Activated naive CD8-positive, alpha-beta T cell treated with anti-CD3 and anti-CD28 coated beads, Interleukin-2, amount 10 ng/mL, durations not matched to agents 7 days and 5 days (primary cell): ENCODE data around the gene RPL23. TPM values are rescaled to one million over a fixed set of nuclear protein-coding genes. Genes with fewer than 3 reads are reported as not detected.

Experiments
- ATAC-seq: fragments of 150-1000 bp; cut with Tn5 transposase; one replicate; pipeline ENCODE4 v1.10.0; 2021; ENCODE audit warnings: low read depth, moderate library complexity
- POLR2A ChIA-PET: fragments of 350-600 bp; sonication (Branson Sonifier 250); formaldehyde crosslinking; loops from one replicate; lab custom pipeline; 2021; ENCODE audit warnings: antibody characterized with exemption; lab: Charles Lee
- DNase-seq: peaks from one replicate; pipeline ENCODE4 v3.0.0; 2021
- H3K27ac Mint-ChIP-seq: one replicate; pipeline ENCODE4 v1.8.0; 2022; ENCODE audit warnings: mild to moderate bottlenecking, mixed read lengths
- H3K27me3 Mint-ChIP-seq: one replicate; pipeline ENCODE4 v1.8.0; 2022; ENCODE audit warnings: mild to moderate bottlenecking, moderate library complexity, mixed read lengths
- H3K36me3 Mint-ChIP-seq: one replicate; pipeline ENCODE4 v1.8.0; 2021; ENCODE audit warnings: mild to moderate bottlenecking, mixed read lengths
- H3K4me1 Mint-ChIP-seq: one replicate; pipeline ENCODE4 v1.8.0; 2021; ENCODE audit warnings: mixed read lengths
- H3K4me3 Mint-ChIP-seq: one replicate; pipeline ENCODE4 v1.8.0; 2022; ENCODE audit warnings: mild to moderate bottlenecking, moderate library complexity, mixed read lengths
- H3K9me3 Mint-ChIP-seq: one replicate; pipeline ENCODE4 v1.8.0; 2021; ENCODE audit warnings: mixed read lengths
- total RNA-seq, 2 experiments: library from RNA; stranded (reverse); gene quantifications; one replicate each; pipeline ENCODE4 v1.2.3, GENCODE V29; 2021

Gene RPL23
- total RNA-seq = 1,000 to 10,000 TPM; 1,166 to 1,188 TPM

DNA sequence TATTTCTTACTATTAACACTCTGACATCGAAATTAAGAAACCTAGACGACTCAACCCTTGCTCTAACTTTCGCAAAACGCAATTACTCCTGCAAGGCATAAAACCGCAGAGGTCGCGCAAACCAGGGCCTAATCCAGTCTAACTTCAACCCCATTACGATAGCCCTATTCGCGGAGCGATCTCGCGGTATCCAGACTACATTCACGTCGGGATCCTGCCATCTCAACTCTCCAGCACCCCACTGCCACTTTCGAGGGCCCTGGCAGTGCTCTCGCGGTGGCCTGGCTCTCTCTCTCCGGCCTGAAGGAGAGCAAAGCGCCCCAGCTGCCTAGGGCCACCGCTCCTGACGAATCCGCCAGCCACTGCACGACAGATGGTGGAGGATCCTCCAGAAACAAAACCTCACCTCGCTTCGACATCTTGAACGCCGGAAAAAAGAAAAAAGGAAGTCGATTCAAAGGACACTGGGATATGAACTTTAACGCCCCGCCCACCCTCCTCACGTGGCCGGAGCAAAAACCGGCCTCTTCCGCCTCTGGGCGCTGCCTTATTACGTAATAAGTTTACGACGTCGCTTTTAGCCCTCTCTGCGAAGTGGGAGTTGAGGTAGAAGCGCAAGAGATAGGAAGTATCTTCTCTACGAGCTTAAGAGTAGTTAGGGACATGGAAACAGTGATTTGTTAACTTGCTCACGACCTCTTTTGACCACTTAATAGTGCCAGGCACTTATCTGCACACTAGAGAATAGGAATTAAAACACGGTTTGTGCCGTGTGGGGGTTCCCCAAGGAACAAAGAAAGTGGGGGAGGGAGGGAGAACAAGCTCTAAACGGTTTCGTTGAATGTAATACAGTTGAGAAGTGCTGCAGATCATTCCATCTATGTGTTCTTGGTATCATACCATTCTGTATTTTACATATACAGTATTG, at the start of gene RPL23:
Gene RPL23 (minus strand): TSS at position 430 of the 928 bp plus-strand sequence. CDS start 11 bp downstream, at position 419.
- DNase-seq (peak; percentile 82), ATAC-seq (peak; percentile 79)
- Mint-ChIP-seq H3K9me3 (no peaks in the 10 kb centered on the region), H3K27me3 (no peaks in the 10 kb centered on the region), H3K4me1 (peaks cover 35% of the 10 kb centered on the region), H3K4me3 (peak within 1 kb of the TSS; percentile 95), H3K27ac (peak within 1 kb of the TSS; percentile 99), H3K36me3 (peaks cover 46% of the 10 kb centered on the region)
- POLR2A ChIA-PET = interaction anchor here (0.6 to 4.6 kb wide), 39 partner anchors 9 to 343 kb away, joined by 3 to 147 read pairs (median 4); partner anchors contain the start of genes CWC25, FBXO47, LASP1 and LASP1NB

DNA sequence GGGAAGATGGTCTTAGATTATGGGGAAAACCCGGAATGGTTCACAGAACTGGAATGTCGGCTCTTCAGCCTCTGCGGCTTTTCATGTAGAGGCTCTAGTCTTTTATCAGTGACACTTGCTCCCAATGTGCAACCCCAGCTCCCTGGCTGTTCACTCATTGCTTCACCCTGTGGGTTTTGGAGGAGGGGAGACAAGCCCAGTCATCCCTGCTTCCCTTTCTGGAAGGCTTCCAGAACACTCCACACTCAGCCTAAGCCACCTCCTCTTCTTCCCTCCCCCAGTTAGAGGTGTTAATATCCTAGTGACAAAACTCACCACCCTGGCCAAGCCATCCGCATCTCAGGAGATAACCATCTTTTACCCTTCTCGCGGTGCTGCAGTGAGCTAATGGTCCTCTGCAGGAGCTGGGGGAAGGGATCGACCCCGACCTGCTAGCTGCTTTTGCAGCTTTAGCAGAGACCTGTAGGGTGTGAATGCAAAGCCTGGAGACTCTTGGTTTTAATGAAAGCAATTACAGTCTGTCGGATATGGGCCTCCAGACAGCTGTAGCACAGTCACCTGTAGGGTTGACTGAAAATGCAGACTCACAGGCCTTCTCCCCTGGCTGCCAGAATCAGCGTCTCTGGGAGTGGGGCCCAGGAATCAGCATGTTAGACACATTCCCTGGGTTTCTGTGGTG, 47.6 kb upstream of the RPL23 start:
- DNase-seq (no peak), ATAC-seq (peak; percentile 36)
- Mint-ChIP-seq H3K36me3 (peaks cover 41% of the 10 kb centered on the region), H3K27ac (peak overlapping the region; percentile 82), H3K4me3 (peak overlapping the region; percentile 56), H3K4me1 (peaks cover 55% of the 10 kb centered on the region), H3K27me3 (no peaks in the 10 kb centered on the region), H3K9me3 (no peaks in the 10 kb centered on the region)
- POLR2A ChIA-PET = interaction anchor here (0.5 to 2.2 kb wide), 12 partner anchors 10 to 560 kb away, joined by 3 to 11 read pairs (median 6); partner anchors contain the start of genes CDK12, LASP1, LASP1NB and RPL23

DNA sequence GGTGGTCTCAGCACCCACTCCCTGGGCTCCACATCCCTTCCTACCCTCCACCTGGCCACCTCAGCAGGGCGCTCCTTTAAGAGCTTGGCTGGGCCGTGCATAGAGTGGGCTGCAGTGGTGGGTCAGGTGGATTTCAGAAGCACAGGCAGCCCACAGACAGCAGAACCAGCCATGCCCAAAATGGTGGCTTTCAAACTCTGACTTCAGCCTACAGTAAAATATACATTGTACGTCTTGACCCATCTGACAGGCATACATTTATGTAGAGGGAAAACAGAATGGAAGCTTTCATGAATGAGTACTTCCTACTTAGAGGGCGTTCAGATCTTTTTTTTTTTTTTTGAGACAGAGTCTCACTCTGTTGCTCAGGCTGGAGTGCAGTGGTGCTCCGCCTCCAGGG, 45.9 kb upstream of the RPL23 start:
- POLR2A ChIA-PET = interaction anchor here (0.6 to 3.7 kb wide), 14 partner anchors 10 to 254 kb away, joined by 3 to 60 read pairs (median 9); partner anchors contain the start of genes LASP1, LASP1NB and RPL23
- Mint-ChIP-seq H3K9me3 (no peaks in the 10 kb centered on the region), H3K4me1 (peaks cover 57% of the 10 kb centered on the region), H3K36me3 (peaks cover 39% of the 10 kb centered on the region), H3K27me3 (no peaks in the 10 kb centered on the region), H3K27ac (peak overlapping the region; percentile 91), H3K4me3 (peak overlapping the region; percentile 68)
- DNase-seq (no peak), ATAC-seq (no peak)

DNA sequence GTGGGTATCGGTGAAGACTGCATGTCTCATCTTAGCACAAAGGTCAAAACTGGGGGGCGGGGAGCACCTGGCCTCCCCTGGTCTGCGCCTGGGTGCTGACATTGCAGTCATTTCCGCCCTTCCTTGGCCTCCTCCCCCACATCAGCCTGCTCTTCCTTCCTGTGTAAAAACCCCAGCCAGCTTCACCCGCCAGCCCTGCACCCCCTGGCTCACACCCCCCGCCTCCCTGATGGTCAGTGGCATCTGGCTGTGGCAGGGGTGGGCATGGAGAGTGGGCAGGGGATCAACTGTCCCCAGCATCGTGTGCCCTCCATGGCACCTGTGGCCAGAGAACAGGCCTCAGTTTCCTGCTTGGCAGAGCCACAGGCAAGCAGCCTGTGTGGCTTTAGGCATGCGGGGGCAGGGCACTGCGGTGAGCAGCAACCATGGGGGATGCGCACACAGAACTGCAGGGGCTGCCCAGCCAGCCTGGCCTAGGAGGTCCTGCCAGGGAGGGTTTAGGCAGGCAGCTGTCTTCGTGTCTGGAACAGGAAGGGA, 45.4 kb upstream of the RPL23 start:
- Mint-ChIP-seq H3K4me1 (peaks cover 63% of the 10 kb centered on the region), H3K36me3 (peaks cover 38% of the 10 kb centered on the region), H3K4me3 (peak overlapping the region; percentile 68), H3K27ac (peak overlapping the region; percentile 91), H3K27me3 (no peaks in the 10 kb centered on the region), H3K9me3 (no peaks in the 10 kb centered on the region)
- POLR2A ChIA-PET = interaction anchor here (0.6 to 3.7 kb wide), 17 partner anchors 9 to 254 kb away, joined by 3 to 60 read pairs (median 8); partner anchors contain the start of genes LASP1, LASP1NB and RPL23
- ATAC-seq (peak; percentile 71), DNase-seq (peak; percentile 81)

DNA sequence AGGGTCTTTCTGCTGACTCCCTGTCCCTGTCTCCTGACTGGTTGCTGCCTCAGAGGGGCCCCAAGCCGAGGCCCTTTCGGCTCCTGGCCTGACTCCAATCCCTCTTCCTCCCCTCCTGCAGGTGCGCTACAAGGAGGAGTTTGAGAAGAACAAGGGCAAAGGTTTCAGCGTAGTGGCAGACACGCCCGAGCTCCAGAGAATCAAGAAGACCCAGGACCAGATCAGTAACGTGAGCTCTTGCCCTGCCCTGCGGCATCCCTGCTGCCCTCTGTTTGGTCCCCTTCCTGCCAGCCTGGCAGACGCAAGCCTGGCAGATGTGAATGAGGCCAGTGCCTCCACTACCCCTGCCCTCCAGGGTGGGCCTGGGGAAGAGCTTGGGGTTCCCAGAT, 44.8 kb upstream of the RPL23 start:
- H3K4me3 Mint-ChIP-seq = peak overlapping the region; percentile 68
- no peaks in the 10 kb centered on the region for H3K27me3 Mint-ChIP-seq
- peaks cover 33% of the 10 kb centered on the region for H3K36me3 Mint-ChIP-seq
- peaks cover 66% of the 10 kb centered on the region for H3K4me1 Mint-ChIP-seq
- DNase-seq = peak; percentile 63
- peak overlapping the region; percentile 91 for H3K27ac Mint-ChIP-seq
- H3K9me3 Mint-ChIP-seq = no peaks in the 10 kb centered on the region
- POLR2A ChIA-PET = interaction anchor here (0.6 to 3.7 kb wide), 16 partner anchors 11 to 269 kb away, joined by 3 to 60 read pairs (median 8); partner anchors contain the start of genes FBXO47, LASP1, LASP1NB and RPL23
- ATAC-seq = peak; percentile 11

DNA sequence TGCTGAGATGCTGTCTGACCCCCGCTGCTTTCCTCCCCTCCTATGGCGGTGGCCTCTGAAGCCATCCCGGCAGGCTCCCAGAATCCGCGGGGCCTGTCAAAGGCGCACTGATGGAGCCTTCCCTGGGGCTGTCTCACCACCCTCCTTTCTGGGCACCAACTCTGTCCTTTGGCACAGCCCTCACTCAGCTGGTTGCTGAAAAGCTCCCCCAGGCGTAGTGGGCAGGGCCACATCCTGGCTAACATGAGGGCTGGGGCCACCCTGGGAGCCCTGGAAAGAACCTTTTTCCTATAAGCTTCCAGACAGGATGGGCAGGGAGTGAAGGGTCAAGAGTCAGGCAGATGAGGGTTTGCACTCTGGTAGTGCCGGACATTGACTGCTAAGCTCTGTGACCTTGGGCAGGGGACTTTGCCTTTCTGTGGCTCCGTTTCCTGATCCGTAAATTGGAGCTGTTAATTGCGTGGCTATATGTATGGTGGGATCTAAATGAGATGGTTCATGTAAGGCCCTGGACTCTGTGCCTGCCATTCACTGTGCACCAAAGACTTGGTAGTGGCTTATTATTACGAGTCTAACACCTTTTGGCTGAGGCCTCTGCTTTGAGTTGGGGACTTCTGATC, 44.3 kb upstream of the RPL23 start:
- H3K27me3 Mint-ChIP-seq = no peaks in the 10 kb centered on the region
- H3K36me3 Mint-ChIP-seq = peaks cover 29% of the 10 kb centered on the region
- H3K9me3 Mint-ChIP-seq = no peaks in the 10 kb centered on the region
- peak overlapping the region; percentile 91 for H3K27ac Mint-ChIP-seq
- POLR2A ChIA-PET = interaction anchor here (0.6 to 3.7 kb wide), 17 partner anchors 11 to 269 kb away, joined by 3 to 60 read pairs (median 5); partner anchors contain the start of genes FBXO47, LASP1, LASP1NB and RPL23
- ATAC-seq (no peak), DNase-seq (no peak)
- peak overlapping the region; percentile 68 for H3K4me3 Mint-ChIP-seq
- peaks cover 67% of the 10 kb centered on the region for H3K4me1 Mint-ChIP-seq

DNA sequence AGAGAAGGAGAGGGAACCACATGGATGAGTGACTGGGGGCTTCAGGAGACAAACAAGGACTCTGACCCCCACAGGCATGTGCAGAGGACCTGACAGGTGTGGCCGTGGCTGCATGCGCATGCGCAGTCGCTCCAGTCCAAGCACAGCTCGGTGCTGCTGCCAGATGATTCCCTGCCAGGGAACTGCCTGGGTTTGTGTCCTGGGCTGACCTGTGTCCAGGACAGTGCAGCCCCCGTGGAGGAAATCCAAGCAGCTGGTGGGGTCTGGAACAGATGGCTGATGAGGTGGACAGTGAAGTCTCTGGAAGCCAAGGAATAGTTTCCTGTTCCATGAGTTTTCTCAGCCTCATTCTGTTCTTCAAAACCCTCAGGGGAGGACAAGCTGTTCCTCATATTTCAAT, 43.7 kb upstream of the RPL23 start:
- POLR2A ChIA-PET = interaction anchor here (0.9 to 3.7 kb wide), 9 partner anchors 10 to 43 kb away, joined by 3 to 60 read pairs (median 13); partner anchors contain the start of genes LASP1, LASP1NB and RPL23
- no peak for DNase-seq
- H3K36me3 Mint-ChIP-seq = peaks cover 29% of the 10 kb centered on the region
- H3K27me3 Mint-ChIP-seq = no peaks in the 10 kb centered on the region
- H3K27ac Mint-ChIP-seq = peak overlapping the region; percentile 91
- H3K9me3 Mint-ChIP-seq = no peaks in the 10 kb centered on the region
- ATAC-seq = no peak
- H3K4me3 Mint-ChIP-seq = peak overlapping the region; percentile 68
- H3K4me1 Mint-ChIP-seq = peaks cover 71% of the 10 kb centered on the region

DNA sequence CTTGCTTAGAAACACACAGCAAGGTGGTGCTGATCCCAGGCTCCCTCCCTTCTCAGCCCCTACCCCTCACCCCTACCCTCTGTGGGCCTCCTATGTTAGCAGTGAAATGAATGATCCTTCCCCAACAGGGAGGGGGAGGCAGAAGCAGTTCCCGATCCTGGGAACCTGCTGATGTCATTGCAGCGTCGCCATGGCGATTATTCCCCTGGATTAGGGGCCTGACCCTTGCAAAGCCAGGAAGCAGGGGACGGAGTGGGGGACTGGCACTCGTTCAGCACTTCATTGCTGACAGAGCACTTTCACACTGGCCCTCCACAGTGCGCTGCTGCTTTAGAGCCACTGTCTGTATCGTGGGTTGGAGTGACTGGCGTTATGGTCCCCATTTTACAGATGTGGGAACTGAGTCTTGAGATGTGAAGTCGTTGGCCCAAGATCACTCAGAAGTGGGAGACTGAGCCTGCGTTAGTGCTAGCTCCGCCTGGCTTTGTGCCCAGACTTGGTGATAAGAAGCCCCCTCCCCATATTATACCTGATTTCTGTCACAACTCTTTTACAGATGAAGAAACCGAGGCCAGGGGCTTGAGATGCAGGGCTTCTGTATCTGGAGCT, 42.9 kb upstream of the RPL23 start:
- H3K27me3 Mint-ChIP-seq = no peaks in the 10 kb centered on the region
- no peak for ATAC-seq
- no peak overlapping the region for H3K4me3 Mint-ChIP-seq
- H3K4me1 Mint-ChIP-seq = peaks cover 77% of the 10 kb centered on the region
- H3K27ac Mint-ChIP-seq = peak overlapping the region; percentile 91
- POLR2A ChIA-PET = interaction anchor here (1.1 to 3.7 kb wide), 5 partner anchors 9 to 43 kb away, joined by 3 to 60 read pairs (median 19); partner anchors contain the start of genes LASP1 and RPL23
- H3K36me3 Mint-ChIP-seq = peaks cover 31% of the 10 kb centered on the region
- no peak for DNase-seq
- H3K9me3 Mint-ChIP-seq = no peaks in the 10 kb centered on the region

DNA sequence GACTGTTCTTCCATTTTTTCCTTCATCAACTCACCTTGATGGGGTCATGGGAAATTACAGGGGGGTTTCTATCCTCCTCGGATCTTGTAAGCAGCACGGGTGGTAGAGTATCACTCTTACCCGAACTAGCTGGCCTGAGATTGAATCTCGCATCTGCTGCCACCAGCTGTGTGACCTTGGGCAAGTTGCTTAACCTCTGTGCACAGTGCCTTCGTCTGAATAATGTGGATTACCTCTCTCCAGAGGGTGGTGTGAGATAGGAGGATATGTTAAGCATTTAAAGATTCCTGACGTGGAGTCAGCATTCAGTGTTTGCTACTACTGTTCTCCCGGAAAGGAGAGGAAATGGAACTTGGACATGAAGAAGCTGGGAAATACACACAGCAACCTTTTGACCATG, 40.8 kb upstream of the RPL23 start:
- no peaks in the 10 kb centered on the region for H3K27me3 Mint-ChIP-seq
- peak overlapping the region; percentile 81 for H3K27ac Mint-ChIP-seq
- peak overlapping the region; percentile 14 for H3K4me3 Mint-ChIP-seq
- no peak for ATAC-seq
- DNase-seq = no peak
- H3K36me3 Mint-ChIP-seq = peaks cover 31% of the 10 kb centered on the region
- peaks cover 79% of the 10 kb centered on the region for H3K4me1 Mint-ChIP-seq
- POLR2A ChIA-PET = interaction anchor here (0.6 to 4.7 kb wide), 8 partner anchors 9 to 559 kb away, joined by 3 to 42 read pairs (median 6); partner anchors contain the start of gene LASP1
- H3K9me3 Mint-ChIP-seq = no peaks in the 10 kb centered on the region

DNA sequence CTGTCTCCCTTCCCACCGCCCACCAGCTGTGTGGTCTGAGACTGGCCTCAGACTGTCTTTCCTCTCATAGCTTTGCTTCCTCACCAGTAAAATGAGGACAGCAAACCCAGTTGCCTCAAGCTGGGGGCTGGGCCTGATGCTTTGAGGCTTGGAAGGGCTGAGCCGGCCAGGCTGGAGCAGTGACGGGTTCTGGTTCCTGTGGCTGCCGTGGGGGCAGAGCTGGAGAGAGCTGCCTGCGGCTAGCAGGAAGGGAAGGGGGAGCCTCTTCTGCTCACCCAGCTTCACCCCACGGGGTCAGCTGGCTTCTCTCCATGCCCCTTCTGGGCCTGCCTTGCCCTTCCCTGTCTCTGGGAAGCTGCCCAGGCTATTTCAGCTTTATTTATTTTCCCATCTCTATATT, 40.1 kb upstream of the RPL23 start:
- H3K9me3 Mint-ChIP-seq = no peaks in the 10 kb centered on the region
- H3K4me3 Mint-ChIP-seq = peak overlapping the region; percentile 54
- H3K4me1 Mint-ChIP-seq = peaks cover 79% of the 10 kb centered on the region
- H3K27ac Mint-ChIP-seq = peak overlapping the region; percentile 81
- ATAC-seq (peak; percentile 53), DNase-seq (peak; percentile 68)
- H3K27me3 Mint-ChIP-seq = no peaks in the 10 kb centered on the region
- peaks cover 29% of the 10 kb centered on the region for H3K36me3 Mint-ChIP-seq
- POLR2A ChIA-PET = interaction anchor here (0.6 to 4.7 kb wide), 11 partner anchors 8 to 131 kb away, joined by 3 to 42 read pairs (median 5); partner anchors contain the start of genes LASP1, LASP1NB and RPL23

DNA sequence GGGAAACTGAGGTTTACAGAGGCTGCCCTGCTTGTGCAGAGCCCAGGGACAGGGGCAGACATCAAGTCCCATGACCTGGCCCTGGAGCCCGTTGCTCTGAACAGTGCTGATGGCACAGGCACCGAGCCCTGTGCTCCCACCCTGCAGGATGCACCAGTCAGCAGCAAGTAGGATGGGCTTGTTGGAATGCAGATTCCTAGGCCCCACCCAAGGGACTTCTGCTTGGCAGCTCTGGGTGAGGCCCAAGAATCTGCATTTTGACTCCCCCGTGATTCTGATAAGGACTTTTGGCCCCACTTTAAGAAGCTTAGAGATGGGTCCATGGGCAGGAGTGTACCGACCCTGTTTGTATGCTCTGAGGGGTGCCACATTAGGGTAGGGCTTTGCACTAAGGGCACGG, 39.6 kb upstream of the RPL23 start:
- POLR2A ChIA-PET = interaction anchor here (0.6 to 4.7 kb wide), 9 partner anchors 11 to 131 kb away, joined by 3 to 42 read pairs (median 5); partner anchors contain the start of genes LASP1, LASP1NB and RPL23
- DNase-seq = no peak
- H3K4me3 Mint-ChIP-seq = peak overlapping the region; percentile 54

More for the DNA sequence above, 39.6 kb upstream of the RPL23 start:
- ATAC-seq = no peak
- Mint-ChIP-seq H3K36me3 (peaks cover 29% of the 10 kb centered on the region), H3K27me3 (no peaks in the 10 kb centered on the region), H3K4me1 (peaks cover 79% of the 10 kb centered on the region), H3K27ac (peak overlapping the region; percentile 81), H3K9me3 (no peaks in the 10 kb centered on the region)
